HG02852 (cell line): ENCODE measurements around the gene PDE7B.

Experiments
- ATAC-seq: cut with Tn5 transposase; IDR thresholded peaks from one replicate; pipeline ENCODE4 v1.9.1; 2021; ENCODE audit warnings: mild to moderate bottlenecking, moderate library complexity; ENCODE audit not compliant: unreplicated experiment

The PDE7B gene

DNA sequence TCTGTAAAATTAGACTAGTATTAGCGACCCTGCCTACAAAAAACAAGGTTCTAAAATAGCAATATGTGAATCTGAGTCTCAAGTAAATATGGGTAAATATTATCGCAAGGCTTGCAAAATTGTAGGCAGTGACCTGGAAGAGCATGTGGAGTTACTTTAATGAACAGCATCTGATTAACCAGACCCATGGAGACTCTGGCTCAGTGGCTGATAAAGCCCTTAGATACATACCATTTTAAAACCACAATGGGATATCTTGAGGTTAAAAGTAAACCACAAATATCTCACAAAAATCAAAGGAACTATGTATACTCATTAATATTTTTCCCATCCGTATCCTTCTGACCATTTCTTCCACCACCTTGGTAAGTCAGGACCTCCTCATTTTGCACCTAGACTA lies 211.6 kb downstream of the PDE7B start:
- no peak for ATAC-seq

GRCh38 chr6:136066005-136066404 lies 214.5 kb downstream of the PDE7B start:
- no peak for ATAC-seq

GRCh38 chr6:136067731-136068341 lies 216.3 kb downstream of the PDE7B start:
- no peak for ATAC-seq

DNA sequence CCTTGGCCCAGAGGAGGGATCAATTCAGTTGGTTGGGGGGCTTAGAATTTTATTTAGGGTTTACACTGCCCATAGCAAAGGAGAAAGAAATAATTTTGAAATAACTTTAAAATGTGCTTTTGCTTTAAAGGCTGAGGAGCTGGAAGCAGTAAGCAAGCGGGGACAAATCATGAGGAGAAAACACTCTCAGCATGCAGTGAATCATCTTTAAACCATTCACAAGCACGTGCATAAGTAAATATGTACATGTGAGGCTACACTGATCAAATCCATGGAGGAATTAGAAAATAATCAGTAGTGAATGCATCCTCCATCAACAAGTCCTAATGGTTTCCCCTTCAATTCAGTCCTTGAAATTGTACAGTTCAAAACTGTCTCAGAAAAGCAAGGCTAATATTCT lies 217.6 kb downstream of the PDE7B start:
- no peak for ATAC-seq

DNA sequence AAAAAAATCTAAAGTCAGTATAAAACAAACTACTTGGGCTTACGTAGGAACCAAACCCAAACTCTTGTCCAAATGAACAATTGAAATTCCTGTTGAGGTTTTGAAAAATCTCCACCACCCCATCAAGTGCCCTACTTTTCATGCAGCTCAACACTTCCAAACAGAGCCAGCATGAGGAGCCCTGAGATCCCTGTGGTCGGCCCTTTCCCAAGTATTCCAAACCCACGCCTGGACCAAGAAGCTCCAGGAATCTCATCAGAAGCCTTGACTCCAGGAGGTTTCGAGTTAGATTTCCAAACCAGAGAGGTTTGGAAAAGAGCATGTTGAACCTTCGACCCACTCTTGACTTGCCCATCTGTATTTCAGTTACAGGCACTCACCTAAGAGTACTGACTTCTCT lies 219.3 kb downstream of the PDE7B start:
- no peak for ATAC-seq

DNA sequence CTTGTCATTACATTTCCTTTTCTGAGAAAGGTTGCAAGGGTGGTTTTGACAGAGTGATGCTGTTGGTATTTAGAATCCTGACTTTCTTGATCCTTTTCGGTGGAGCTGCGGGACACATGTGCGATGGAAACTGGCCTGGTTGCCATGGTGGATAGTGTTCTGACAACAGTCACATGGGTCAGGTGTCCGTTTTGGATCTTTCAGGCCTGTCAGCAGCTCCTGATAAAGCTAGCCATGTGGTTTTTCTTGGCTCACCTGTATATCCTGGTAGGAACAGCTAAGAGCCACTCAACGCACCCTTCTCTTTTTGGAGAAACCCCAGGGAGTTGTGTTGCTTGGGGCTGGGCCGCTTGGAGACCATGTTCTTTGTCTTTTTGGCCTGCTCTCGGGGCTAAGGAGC lies 221.2 kb downstream of the PDE7B start:
- no peak for ATAC-seq

GRCh38 chr6:136073216-136073615 lies 221.7 kb downstream of the PDE7B start:
- no peak for ATAC-seq

DNA sequence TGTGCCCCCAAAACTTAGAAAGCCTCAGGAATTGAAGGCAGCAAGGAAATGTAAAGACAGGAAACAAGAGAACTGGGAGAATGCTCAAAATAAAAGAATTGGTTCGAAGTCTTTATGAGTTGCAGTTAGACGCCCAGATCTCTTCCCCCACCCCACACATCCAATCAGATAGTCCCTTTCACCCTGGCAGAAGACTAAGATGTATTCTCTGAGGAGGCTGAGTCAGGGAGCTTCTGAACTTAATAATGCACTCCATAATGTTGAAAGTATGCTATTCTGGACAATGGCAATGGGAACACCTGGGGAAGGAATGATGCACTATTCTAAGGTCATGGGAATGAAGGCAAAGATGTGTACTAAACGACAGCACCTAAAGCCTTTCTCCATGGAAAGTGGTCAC lies 225.0 kb downstream of the PDE7B start:
- ATAC-seq = no peak

DNA sequence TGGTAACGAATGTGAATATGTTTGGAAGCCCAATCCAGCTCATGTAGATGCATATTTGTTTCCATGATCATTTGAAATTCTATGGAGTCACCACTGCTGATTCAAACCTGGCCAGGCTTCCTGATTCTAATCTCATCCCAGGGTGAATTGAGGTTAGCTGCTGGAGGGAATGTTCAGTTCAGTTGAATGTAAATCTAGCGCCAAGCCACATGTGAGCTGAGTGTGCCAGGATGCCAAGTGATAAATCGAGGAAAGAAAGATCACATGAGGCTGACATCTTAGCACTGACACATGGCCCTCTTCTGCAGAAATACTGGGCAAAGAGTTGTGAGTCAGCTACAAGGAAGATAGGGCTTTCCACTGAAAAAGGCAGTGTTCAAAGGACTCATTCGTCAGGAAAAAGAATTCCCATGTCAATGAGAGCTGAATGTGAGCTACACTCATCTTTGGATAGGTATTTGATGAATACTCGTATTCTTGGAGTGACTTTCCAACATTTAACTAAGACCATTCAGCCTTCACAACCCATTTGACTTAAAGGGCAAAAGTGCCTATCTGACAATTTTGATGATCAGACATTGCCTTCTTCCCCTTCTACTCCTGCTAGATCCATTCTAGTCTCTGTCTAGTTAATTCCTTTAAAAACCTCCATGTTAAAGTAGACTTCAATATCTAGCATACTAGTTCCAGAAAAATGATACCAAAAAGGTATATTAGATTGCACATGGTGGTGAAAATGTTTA lies 226.5 kb downstream of the PDE7B start:
- no peak for ATAC-seq

DNA sequence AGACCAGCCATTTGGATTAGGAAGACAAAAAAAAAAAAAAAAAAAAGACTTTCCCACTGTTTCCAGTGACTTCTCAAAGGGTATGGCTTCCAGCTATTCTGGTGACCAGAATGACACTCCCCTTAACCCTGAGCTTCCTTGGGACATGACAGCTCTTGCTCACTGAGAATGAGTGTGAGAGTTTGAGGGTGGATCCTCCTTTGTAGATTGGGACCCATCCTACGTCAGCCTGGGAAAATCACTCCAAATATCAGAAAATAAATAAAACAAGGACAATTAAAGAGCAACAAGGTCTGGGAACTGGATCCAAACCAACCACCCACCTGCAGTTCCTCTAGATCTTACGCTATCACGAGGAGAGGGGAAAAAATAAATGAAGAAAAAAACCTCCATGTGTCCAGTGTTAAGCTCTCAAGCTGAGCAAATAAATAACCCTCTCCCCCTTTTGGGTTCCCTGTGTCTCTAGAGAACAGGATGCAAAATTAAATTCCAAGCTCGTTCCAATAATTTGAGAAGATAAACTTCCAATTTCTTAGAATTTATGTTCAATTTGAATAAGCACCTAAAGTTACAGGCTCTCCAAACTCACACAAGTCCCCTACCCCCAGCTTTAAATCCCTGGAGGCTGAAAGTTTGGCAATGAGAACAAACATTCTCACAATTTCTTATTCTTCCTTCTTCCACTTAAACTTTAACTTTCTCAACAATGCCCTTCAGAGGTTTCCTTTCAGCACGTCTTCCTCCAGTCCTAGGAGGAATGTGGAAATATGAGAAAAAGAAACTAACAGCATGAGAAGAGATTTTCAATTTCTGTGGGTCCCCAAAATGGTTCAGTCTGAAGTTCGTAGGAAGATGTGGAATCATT lies 228.4 kb downstream of the PDE7B start:
- no peak for ATAC-seq

- ATAC-seq = no peak
These were observed 232.0 kb downstream of the PDE7B start for GRCh38 chr6:136083540-136083939.

DNA sequence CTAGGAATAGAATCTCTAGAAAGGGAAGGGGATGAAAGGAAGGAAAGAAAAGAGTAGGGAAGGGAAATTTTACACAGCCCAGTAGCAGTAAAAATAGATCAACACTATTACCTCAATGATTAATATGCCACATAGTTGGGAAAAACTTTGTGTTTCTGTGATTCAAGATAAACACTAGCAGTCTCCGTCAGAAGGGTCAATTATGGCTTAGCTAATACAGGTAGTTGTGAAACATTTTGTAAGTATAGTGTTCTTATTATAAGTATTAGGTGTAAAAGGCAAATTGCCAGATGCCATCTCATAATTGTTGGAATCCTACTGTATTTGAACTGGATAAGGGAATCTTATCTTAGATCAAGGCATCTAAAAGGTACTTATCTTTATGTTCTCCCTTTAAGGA lies 232.9 kb downstream of the PDE7B start:
- ATAC-seq = no peak

DNA sequence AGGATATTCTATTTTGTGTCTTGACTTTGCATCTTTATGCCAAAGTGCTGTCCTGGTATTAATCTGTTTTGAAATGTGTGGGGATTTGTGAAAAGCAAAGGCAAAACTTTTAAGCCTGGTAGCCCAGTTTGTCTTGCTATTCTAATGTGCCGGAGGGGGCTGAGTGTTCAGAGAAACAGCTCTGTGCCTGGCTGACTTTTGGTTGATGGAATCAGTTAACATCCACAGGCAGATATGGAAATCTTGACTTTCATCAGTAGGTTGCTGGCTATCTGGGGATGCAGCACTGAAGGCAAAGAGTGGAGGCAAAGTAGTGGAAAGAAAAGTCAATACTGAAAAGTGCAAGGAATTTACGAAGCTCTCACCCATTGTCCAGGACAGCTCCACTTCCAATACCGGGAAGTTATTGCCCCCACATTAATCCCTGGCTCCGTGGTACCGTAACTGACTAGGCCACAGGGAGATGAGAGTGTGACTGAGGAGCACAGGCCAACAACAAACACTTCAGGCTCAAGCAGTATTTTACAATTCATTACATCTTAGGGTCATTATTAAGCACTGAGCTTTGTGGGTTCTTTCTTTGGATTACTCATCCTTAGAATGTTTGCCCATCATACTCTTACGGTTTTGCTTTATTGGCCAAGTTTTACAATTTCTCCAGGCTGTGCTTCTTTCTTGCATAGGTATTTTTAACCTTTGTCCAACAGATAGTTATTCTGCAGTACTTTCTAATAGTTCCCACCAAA lies 234.0 kb downstream of the PDE7B start:
- no peak for ATAC-seq

GRCh38 chr6:136086686-136087085 lies 235.2 kb downstream of the PDE7B start:
- no peak for ATAC-seq

DNA sequence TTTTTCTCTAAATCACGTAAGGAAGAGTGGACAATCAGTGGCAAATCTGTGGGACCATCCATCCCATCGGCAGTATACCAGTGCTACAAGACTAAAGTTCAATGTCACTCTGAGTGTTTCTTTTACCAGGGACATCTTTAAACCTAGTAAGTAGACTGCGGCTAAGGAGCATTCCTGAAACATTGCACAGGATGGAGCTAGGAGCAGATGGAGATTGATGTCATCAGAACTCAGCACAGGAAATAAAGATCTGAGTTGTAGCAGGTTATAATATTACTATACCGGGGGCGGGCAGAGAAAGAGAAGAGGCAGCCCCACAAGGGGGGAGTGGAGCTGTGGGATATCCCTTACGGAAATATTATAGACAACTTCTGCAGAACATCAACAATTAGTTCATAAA lies 236.5 kb downstream of the PDE7B start:
- no peak for ATAC-seq

DNA sequence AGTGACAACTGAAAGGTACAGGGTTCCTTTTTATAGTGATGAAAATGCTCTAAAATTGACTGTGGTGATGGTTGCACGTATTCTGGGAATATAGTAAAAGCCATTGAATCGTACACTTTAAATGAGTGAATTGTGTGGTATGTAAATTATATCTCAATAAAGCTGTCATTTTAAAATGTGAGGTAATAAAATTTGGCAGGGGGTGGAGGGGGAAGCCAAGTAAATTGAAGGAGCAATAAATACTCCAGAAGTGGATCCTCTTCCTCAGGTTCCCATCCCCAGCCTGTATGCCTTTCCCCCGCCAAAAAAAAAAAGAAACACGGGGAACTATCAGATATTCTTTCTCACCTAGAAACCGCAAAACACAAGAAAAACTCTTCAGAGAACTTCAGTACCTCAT lies 237.2 kb downstream of the PDE7B start:
- no peak for ATAC-seq

DNA sequence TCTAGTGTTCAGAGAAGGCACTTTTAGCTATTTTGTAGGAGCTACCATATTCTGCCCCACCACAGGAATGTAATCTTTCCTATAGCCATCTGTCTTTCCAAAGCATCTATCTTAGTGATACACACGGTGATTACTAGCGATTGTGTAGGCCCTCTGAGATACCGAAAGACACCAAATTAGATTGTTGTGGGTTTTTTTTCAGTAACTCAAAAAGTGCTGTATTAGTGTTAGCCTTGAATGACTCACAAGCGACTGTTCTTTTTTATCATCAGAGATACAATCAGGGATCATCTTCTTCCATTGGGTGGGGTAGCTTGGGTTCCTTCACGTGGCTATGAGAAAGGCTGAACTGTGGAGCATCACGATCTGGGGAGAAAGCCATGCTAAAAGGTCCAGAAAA lies 238.4 kb downstream of the PDE7B start:
- no peak for ATAC-seq

DNA sequence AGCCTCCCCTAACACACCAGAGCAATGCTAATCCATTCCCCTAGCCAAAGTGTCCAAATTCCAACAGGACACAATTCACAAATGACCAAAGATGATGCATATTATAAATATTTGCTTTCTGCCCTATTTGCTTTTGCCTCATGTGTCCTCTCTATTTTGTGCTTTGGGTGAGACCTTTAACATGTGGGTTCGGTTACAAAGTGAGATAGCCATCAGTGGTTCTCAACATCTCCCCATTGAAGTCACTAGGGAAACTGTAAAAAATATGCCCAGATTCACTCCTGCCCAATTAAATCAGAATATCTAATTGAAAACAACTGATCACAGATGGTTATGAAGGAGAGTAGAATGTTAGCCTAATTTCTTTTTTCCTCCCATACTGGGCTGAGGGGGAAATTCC lies 239.4 kb downstream of the PDE7B start:
- no peak for ATAC-seq

GRCh38 chr6:136092897-136093296 lies 241.4 kb downstream of the PDE7B start:
- no peak for ATAC-seq

GRCh38 chr6:136093835-136094234 lies 242.3 kb downstream of the PDE7B start:
- no peak for ATAC-seq

DNA sequence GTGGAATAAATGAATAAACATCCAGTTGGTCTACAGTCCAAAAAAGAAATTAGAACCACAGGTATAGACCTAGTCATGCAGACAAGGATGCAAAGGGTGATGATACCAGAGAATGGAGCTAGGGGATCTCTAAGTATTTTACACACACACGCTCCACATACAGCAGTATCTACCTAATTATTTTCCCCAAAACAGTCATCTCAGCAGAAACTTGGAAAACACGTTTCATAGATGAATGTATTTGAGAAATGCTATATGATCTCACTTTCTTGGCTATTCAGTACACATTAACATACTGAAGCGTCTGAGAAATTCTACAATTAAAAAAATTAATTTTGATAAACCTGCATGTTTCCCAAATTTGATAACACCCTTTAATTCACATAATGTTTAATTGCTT lies 243.3 kb downstream of the PDE7B start:
- no peak for ATAC-seq
